Measurements from ENCODE around the gene BPIFB2.
"Not testable (repeated sequence)": the region's sequence is repeated elsewhere in the genome, so short reads cannot be mapped to it uniquely, and the experiment has no call there.

The BPIFB2 gene

GRCh38 chr20:33037456-33037855, 30.0 kb downstream of the BPIFB2 start:
- Mint-ChIP-seq H3K36me3 (ENCODE audit: low read depth) (no peaks in the 10 kb centered on the region), H3K9me3 (peaks cover 5% of the 10 kb centered on the region), H3K4me1 (no peaks in the 10 kb centered on the region), H3K27me3 (ENCODE audit: low read depth) (peaks cover 63% of the 10 kb centered on the region), H3K27ac (no peak overlapping the region), H3K4me3 (no peak overlapping the region)
- TF ChIP-seq, protein P1, sequence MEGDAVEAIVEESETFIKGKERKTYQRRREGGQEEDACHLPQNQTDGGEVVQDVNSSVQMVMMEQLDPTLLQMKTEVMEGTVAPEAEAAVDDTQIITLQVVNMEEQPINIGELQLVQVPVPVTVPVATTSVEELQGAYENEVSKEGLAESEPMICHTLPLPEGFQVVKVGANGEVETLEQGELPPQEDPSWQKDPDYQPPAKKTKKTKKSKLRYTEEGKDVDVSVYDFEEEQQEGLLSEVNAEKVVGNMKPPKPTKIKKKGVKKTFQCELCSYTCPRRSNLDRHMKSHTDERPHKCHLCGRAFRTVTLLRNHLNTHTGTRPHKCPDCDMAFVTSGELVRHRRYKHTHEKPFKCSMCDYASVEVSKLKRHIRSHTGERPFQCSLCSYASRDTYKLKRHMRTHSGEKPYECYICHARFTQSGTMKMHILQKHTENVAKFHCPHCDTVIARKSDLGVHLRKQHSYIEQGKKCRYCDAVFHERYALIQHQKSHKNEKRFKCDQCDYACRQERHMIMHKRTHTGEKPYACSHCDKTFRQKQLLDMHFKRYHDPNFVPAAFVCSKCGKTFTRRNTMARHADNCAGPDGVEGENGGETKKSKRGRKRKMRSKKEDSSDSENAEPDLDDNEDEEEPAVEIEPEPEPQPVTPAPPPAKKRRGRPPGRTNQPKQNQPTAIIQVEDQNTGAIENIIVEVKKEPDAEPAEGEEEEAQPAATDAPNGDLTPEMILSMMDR (IDR thresholded peaks at IDR 0.05; ENCODE audit: unreplicated experiment in 3 of 3), result no peak

- no peaks in the 10 kb centered on the region for H3K4me1 Mint-ChIP-seq
- peaks cover 55% of the 10 kb centered on the region for H3K27me3 Mint-ChIP-seq (ENCODE audit: low read depth)
- TF ChIP-seq, protein P1 (IDR thresholded peaks at IDR 0.05; ENCODE audit: unreplicated experiment in 3 of 3), result no peak
- H3K9me3 Mint-ChIP-seq, result peaks cover 3% of the 10 kb centered on the region
- H3K27ac Mint-ChIP-seq, result no peak overlapping the region
- no peaks in the 10 kb centered on the region for H3K36me3 Mint-ChIP-seq (ENCODE audit: low read depth)
- H3K4me3 Mint-ChIP-seq, result no peak overlapping the region
Measured at GRCh38 chr20:33038243-33038642, 30.7 kb downstream of the BPIFB2 start.

DNA sequence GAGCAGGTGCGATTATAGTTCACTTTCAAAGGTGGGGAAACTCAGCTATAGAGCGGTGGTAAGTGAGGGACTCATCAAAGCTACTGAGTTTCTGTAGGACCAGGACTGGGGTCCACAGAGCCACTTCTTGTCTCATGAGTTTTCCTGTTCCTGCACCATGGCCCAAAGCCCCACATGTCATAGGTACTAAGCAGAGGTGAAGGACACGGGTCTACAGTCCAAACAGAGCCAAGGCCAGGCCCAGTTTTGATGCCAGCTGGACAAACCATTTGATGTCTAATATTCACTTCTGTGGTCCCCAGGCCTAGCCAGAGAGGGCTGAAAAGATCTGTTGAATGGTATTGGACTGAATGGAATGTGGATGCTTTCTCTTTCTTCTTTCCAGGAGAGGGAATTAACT, 34.9 kb downstream of the BPIFB2 start:
- no peak overlapping the region for H3K4me3 Mint-ChIP-seq
- H3K27ac Mint-ChIP-seq, result no peak overlapping the region
- H3K36me3 Mint-ChIP-seq (ENCODE audit: low read depth), result no peaks in the 10 kb centered on the region
- H3K27me3 Mint-ChIP-seq (ENCODE audit: low read depth), result peaks cover 41% of the 10 kb centered on the region
- TF ChIP-seq, protein P1 (IDR thresholded peaks at IDR 0.05; ENCODE audit: unreplicated experiment in 3 of 3), result no peak
- H3K4me1 Mint-ChIP-seq, result no peaks in the 10 kb centered on the region
- H3K9me3 Mint-ChIP-seq, result peaks cover 19% of the 10 kb centered on the region

DNA sequence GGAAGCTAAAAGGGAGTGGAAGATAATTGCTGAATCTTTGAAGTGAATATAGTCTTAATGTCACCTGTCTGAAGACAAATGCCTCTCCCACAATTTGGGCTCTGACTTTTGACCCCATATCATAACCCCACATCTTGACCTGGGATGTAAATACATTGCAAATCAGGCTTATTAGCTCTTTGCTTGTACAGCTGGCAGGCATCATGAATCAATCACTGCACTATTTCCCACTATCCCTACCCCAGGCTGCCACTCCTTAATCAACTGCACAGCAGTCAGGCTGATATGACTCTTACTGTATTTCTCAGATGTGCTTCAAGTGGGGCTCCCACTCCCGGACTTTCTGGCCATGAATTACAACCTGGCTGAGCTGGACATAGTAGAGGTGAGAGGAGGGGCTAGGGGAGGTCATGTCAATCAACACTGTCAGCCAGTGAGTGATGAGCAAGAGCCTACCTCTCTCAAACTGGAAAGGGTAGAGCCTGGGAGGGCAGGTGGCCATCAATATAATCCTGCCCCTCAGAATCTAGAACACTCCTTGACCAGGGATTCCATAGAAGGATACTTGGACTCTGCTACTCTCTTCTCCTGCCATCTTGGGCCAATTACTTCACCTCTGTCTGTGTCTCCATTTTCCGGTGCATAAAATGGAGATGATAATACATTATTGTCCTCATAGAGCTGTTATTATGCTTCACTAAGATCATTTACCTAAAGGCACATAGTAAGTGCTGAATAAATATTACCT, 35.7 kb downstream of the BPIFB2 start:
- TF ChIP-seq, protein P1 (IDR thresholded peaks at IDR 0.05; ENCODE audit: unreplicated experiment in 3 of 3), result no peak
- Mint-ChIP-seq H3K36me3 (ENCODE audit: low read depth) (no peaks in the 10 kb centered on the region), H3K27ac (no peak overlapping the region), H3K27me3 (ENCODE audit: low read depth) (peaks cover 34% of the 10 kb centered on the region), H3K4me3 (no peak overlapping the region), H3K4me1 (no peaks in the 10 kb centered on the region), H3K9me3 (peaks cover 20% of the 10 kb centered on the region)

- TF ChIP-seq, protein P1 (IDR thresholded peaks at IDR 0.05; ENCODE audit: unreplicated experiment in 3 of 3), result no peak
- H3K4me3 Mint-ChIP-seq, result no peak overlapping the region
- peaks cover 28% of the 10 kb centered on the region for H3K27me3 Mint-ChIP-seq (ENCODE audit: low read depth)
- H3K4me1 Mint-ChIP-seq, result no peaks in the 10 kb centered on the region
- no peak overlapping the region for H3K27ac Mint-ChIP-seq
- H3K9me3 Mint-ChIP-seq, result peaks cover 20% of the 10 kb centered on the region
- H3K36me3 Mint-ChIP-seq (ENCODE audit: low read depth), result no peaks in the 10 kb centered on the region
Measured at GRCh38 chr20:33043731-33044181, 36.3 kb downstream of the BPIFB2 start.

- H3K9me3 Mint-ChIP-seq, result peaks cover 20% of the 10 kb centered on the region
- H3K36me3 Mint-ChIP-seq (ENCODE audit: low read depth); H3K4me1 Mint-ChIP-seq; H3K4me3 Mint-ChIP-seq; H3K27ac Mint-ChIP-seq: not testable (repeated sequence)
- peaks cover 17% of the 10 kb centered on the region for H3K27me3 Mint-ChIP-seq (ENCODE audit: low read depth)
Measured at GRCh38 chr20:33045129-33045721, 37.7 kb downstream of the BPIFB2 start.
